SK-N-SH (cell line): ENCODE measurements around the gene SMIM12.

Experiments
- CTCF ChIP-seq: fragments of 200-600 bp; sonication (generic); IDR thresholded peaks from 2 replicates; pipeline ENCODE4 v1.6.1; 2017; ENCODE audit warnings: antibody characterized with exemption, mild to moderate bottlenecking, moderate library complexity
- EP300 ChIP-seq, 2 experiments: IDR thresholded peaks; 2 replicates each; pipeline versions ENCODE4 v1.4.0 to v1.6.1; 2012; ENCODE audit warnings: borderline replicate concordance in 1 of 2, low read depth in 1 of 2, low read length in 1 of 2
- GABPA ChIP-seq: IDR thresholded peaks from 2 replicates; pipeline ENCODE4 v1.4.0; 2012; ENCODE audit warnings: low read depth, mild to moderate bottlenecking
- JUND ChIP-seq: IDR thresholded peaks from 2 replicates; pipeline ENCODE4 v1.4.0; 2012
- MAX ChIP-seq: IDR thresholded peaks from 2 replicates; pipeline ENCODE4 v1.4.0; 2012; ENCODE audit warnings: low read depth
- PBX3 ChIP-seq: IDR thresholded peaks from 2 replicates; pipeline ENCODE4; 2012
- POLR2AphosphoS5 ChIP-seq: IDR thresholded peaks from 2 replicates; pipeline ENCODE4 v1.6.1; 2012; ENCODE audit warnings: low read depth, low read length
- RFX5 ChIP-seq: IDR thresholded peaks from 2 replicates; pipeline ENCODE4 v1.6.1; 2012; ENCODE audit warnings: mild to moderate bottlenecking, improper control_type of control experiment, low read length
- TAF1 ChIP-seq: IDR thresholded peaks from 2 replicates; pipeline ENCODE4 v1.6.1; 2012; ENCODE audit warnings: low read depth, mild to moderate bottlenecking, low read length, moderate library complexity, borderline replicate concordance
- TEAD4 ChIP-seq: IDR thresholded peaks from 2 replicates; pipeline ENCODE4 v1.4.0; 2012; ENCODE audit warnings: mild to moderate bottlenecking, borderline replicate concordance; ENCODE audit not compliant: insufficient read depth
- YY1 ChIP-seq: IDR thresholded peaks from 2 replicates; pipeline ENCODE4 v1.4.0; 2012; ENCODE audit warnings: low read depth, mild to moderate bottlenecking
- ZBTB33 ChIP-seq: IDR thresholded peaks from 2 replicates; pipeline ENCODE4 v1.4.0; 2012; ENCODE audit warnings: low read depth, borderline replicate concordance

- TF ChIP-seq CTCF, result no peak
- TF ChIP-seq RFX5, result no peak
- no peak for TF ChIP-seq GABPA
- no peak for TF ChIP-seq PBX3
- no peak for TF ChIP-seq TEAD4
- no peak for TF ChIP-seq TAF1
- no peak for TF ChIP-seq EP300 (IDR thresholded peaks at IDR 0.05; ENCODE audit: borderline replicate concordance in 1 of 2, low read depth in 1 of 2, low read length in 1 of 2)
- TF ChIP-seq ZBTB33, result no peak
- no peak for TF ChIP-seq POLR2AphosphoS5
- no peak for TF ChIP-seq MAX
- TF ChIP-seq YY1, result no peak
- no peak for TF ChIP-seq JUND
Measured at GRCh38 chr1:34851431-34852105, 8.0 kb downstream of the SMIM12 start.
